ENCODE measurements around the gene ZNF497.
"Not testable (repeated sequence)": the region's sequence is repeated elsewhere in the genome, so short reads cannot be mapped to it uniquely, and the experiment has no call there.

ZNF497 gene

GRCh38 chr19:58362272-58362994, at the start of gene ZNF497:
Gene ZNF497, minus strand, starts transcription at chr19:58362751. Its CDS starts 5,116 bp downstream, at chr19:58357635.
- peak; percentile 97 for DNase-seq

GRCh38 chr19:58409010-58409790, 46.6 kb upstream of the ZNF497 start:
- DNase-seq, result no peak

DNA sequence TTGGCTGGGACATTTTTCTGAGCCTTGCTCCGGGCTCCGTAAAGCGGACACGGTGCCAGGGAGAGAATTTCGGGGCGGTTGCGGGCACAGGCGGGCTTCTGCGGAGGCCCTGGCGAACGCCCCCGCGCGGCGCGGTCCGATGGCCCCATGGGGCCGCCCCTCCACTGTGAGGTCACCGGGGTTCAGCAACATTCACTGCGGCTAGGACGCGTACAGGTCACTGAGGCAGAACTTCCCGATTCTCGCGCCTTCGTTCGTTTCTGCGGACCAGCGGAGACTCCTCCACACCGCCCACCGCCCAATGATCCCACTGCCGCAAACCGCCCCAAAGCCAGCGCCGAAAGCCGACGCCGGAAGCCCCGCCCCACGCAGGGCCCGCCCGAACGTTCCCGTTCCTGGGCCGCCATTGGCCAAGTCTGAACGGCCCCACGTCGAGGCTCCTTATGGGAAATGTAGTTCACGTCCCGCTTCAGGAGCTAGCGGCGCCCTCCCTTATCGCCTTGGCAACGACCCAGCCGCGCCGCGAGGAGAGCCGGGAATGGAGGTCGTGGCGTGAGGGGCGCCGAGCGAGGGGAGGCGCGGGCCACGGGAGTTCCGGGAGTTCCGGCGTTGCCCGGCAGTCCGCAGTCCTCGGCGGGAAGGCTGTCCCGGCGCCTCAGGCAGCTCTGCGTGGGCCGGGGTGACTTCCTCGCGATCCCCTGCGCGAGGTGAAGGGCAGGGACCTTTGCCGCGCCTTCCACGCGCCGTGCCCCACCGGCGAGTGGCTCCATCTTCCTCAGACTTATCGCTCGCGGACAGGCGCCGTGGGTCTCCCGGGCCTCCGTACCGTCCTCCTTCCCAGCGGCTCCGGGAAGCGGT, 45.8 kb upstream of the ZNF497 start, which contains the start of gene ZNF584:
ZNF584 (plus strand) TSS at position 498 of the 858 bp plus-strand sequence. CDS start 499 bp downstream, outside the sequence.
- peak; percentile 96 for DNase-seq

DNA sequence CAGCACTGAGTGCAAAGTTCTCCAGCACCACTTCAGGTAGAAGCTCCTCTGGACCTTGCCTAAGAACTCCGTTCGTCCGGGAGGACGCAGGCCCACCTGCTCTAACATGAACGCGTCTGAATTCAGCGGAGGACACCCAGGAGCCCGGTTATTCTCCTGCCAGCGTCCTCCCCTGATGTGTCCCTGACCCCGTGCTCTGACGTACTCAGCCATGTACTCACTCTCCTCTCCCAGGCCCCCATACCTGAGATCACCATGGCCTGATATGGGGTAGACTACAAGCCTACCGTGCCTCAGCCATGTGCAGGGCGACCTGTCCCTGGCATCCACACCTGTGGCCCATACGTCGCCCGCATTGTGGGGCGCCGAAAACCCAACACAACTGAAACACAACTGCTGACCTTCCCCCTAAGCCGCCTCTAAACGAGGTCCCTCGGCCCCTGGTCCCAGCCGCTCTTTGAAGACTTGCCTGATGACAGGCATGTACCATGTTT, 45.2 kb upstream of the ZNF497 start:
- DNase-seq, result no peak

GRCh38 chr19:58406818-58407657, 44.5 kb upstream of the ZNF497 start:
- no peak for DNase-seq

DNA sequence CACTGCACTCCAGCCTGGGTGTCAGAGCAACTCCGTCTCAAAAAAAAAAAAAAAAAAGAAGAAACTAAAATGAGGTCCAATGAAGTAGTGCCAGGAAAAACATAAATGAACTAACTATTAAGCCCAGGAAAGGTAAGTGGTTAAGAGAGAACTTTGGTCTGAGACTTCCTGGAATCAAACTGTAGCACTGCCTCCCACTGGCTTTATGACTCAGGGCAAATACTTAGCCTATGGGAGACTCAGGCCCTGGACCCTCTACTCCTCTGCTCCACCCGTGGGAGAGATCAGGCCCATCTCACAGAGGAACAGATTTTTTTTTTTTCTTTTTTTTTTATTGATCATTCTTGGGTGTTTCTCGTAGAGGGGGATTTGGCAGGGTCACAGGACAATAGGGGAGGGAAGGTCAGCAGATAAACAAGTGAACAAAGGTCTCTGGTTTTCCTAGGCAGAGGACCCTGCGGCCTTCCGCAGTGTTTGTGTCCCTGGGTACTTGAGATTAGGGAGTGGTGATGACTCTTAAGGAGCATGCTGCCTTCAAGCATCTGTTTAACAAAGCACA, 41.4 kb upstream of the ZNF497 start:
- not testable (repeated sequence) for DNase-seq

- DNase-seq, result no peak
Measured at GRCh38 chr19:58401840-58402421, 39.4 kb upstream of the ZNF497 start.

DNA sequence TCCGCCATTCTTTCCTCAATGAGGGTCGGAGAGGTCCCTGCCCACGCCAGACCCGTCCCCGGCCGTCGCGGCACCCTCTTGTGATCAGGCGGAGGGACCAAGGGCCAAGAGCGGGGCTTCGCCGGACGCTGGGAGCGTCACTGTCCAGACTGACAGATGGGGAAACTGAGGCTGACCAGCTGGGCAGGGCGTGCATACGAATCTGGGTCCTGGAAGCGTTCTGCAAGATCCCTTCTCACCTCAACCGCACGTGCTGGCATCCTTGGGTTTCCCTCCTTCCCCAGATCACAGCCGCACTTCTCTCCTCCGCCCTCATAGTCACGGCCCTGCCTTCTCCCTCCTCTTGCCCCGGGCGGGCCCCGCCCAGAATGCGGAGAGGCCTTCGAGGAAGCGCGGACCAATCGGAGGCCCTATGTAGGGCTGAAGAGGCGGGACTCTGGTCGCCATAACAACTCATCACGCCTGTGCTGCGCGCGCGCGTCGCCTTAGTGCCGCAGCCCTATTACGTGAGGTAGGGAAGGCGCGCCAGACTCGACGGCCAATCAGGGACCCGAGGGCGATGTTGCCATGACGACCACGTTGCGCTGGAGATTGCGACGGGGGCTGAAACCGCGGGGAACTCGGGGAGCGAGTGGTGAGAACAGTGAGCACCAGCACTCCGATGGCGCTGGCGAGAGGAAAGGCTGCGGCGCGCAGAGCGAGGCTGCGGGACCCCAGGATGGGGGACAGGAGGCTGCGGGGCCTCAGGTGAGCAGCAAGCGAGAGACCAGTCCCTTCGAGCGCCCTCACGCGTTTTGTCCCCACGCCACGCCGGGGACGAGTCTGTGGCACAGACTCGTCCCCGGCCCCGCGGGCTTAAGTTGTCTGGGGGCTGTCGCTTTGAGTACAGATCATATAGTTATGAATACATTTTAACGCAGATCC, 38.6 kb upstream of the ZNF497 start:
- DNase-seq, result peak; percentile 98

- DNase-seq, result no peak
Measured at GRCh38 chr19:58400316-58400915, 37.9 kb upstream of the ZNF497 start.

DNA sequence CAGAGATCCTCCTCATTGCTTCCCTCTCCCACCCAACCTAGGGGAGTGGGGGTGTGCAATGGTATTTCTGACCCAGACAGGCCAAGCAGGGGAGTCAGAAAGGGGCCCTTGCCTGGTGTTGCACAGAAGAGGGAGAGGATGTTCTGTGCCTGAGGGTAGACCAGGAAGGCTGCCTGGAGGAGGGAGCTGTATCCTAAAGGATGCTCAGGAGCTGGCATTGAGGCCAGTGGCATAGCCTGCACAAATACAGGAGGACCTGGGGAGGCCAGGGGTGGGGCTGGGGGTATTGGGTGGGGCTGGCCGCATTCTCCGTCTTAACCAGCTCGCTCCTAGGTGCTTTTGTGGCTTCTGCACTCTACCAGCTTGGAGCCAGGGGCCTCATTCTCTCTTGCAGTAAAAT, 37.4 kb upstream of the ZNF497 start:
- no peak for DNase-seq

DNA sequence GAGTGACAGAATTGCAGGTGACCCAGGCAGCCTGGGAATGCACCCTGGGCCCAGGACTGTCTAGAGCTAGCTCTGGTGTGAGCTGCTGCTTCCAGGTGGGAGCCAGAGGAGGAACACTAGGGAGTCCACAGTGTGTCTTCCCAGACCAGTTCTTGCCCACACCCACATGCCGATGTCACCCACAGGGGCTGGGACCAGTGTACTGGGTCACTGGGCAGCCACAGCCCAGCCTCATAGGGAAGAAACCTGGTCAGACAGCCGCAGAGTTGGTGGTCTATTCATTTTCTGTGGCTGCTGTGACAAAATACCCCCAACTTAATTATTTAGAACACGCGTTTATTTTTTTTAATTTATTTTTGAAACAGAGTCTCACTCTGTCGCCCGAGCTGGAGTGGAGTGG, 36.0 kb upstream of the ZNF497 start:
- DNase-seq, result no peak

DNA sequence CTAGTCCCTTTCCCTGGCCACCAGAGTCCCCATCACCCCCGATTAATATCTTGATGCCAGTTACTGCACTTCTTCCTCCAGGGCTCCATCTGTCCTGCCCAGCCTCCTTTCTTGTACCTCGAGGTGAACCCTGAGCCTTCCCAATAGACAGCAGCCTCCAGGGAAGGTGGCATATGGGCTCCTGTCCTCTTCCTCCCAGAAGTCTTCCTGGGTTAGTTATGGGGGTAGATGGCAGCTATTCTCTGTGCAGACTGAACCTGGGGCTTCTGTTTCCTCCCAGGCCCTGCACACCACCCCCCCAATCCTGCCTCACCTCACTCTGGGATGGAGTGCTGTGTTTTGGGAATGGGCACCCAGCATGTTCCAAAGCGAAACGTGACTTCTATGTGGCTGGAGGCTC, 35.5 kb upstream of the ZNF497 start:
- no peak for DNase-seq

DNA sequence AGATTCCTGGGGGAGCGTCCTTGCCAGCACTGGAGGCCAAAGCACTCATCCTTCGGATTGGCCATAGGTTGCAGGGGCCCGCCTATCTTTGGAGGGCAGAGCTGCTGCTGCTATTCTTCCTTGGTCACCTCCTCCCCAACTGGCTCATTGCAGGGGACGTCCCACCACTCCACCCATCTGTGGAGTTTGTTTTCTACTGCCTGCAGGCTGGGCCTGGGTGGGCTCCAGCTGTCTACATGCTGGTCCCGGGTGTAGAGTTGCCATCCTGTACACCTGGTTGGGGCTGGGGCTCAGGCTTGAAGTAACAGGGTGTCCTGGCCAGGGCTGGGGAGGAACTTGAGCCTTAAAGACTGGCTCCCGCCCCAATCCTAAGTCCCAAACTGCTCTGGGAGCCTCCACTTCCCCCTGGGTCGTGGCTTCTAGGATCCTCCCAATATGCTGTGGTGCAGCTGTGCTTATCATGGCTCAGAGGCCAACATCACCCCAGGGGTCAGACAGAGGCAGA, 35.0 kb upstream of the ZNF497 start:
- no peak for DNase-seq

DNA sequence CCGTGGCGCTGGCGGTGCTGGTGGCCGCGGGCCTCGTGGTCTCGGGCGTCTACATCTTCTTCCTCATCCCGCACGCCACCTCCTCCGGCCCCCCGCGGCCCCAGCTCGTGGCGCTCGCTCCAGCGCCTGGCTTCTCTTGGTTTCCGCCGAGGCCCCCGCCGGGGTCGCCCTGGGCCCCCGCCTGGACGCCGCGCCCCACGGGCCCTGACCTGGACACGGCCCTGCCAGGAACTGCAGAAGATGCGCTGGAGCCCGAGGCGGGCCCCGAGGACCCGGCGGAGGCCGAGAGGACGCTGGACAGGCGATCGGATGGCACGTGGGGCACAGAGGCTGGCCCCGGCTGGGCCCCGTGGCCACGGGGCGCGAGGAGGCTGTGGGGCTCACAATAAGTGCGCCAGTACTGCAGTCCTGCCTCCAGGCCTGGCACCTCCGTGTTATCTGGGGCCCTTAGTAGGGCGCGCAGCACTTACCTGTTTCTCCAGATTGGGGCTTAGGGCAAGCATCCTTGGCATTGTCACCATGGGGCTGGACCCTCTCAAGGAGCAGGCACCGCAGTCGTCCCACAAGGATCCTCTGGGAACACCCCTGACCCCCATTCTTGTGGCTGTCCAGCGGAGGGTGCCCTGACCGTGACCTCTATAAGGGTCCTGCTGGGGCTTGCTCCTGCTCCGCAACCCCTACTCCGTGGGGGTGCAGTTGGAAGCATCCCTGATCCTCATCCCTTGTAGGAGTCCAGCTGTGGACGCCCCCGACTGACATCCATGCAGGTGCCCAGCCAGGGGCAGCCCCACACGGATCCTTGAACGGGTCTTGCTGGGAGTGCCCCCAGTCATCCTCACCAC, 34.4 kb upstream of the ZNF497 start:
- DNase-seq, result no peak

DNA sequence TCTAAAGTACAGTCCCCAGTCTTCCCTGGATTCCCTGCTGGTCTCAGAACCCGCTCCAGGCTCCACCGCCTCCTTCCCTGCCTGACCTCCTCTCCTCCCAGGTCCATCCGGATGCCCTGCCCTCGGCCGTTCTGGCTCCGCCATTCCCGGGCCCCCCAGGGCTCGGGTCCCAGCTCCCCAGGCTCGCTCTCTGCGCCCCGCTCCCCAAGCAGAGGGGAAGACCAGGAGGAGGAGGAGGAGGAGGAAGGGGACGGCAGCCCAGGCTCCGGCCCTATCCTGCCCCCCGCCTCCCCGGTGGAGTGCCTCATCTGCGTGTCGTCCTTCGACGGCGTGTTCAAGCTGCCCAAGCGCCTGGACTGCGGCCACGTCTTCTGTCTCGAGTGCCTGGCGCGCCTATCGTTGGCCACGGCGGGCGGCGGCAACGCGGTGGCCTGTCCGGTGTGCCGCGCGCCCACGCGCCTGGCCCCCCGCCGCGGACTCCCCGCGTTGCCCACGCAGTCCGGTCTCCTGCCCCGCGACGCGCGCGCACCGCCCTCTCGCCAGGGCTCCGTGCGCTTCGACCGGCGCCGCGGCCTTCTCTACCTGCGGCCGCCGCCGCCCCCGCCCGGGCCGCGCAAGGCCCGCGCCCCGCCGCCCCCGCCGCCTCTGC, 33.6 kb upstream of the ZNF497 start:
- DNase-seq, result no peak

GRCh38 chr19:58395220-58395978, 32.8 kb upstream of the ZNF497 start, which contains the start of gene RNF225:
Gene RNF225, plus strand, starts transcription at chr19:58395656. Its CDS starts 434 bp downstream, at chr19:58396090.
- DNase-seq, result no peak

GRCh38 chr19:58394821-58395219, 32.3 kb upstream of the ZNF497 start:
- DNase-seq, result no peak
